PC-3 (cell line): ENCODE results near the gene KAZN. TPM values are rescaled to one million over a fixed set of nuclear protein-coding genes. Genes with fewer than 3 reads are reported as not detected.

Experiments
- ATAC-seq: fragments of 200-7000 bp; cut with Tn5 transposase; 2 replicates; pipeline ENCODE4 v1.9.1; 2020; ENCODE audit warnings: mild to moderate bottlenecking, moderate library complexity
- BruUV-seq: library from RNA; stranded (reverse); fragments of 400-500 nt; replicated peaks from 2 replicates; lab custom pipeline; 2021; lab: Mats Ljungman, UMichigan
- CTCF ChIA-PET: fragments of 300-600 bp; sonication (Branson Sonifier 250); formaldehyde crosslinking; loops from one replicate; lab custom pipeline; 2022; ENCODE audit warnings: antibody characterized with exemption; lab: Charles Lee
- POLR2A ChIA-PET: fragments of 300-600 bp; sonication (Branson Sonifier 250); formaldehyde crosslinking; loops from one replicate; lab custom pipeline; 2022; ENCODE audit warnings: antibody characterized with exemption; ENCODE audit not compliant: unreplicated experiment; lab: Charles Lee
- DNase-seq: peaks from one replicate; pipeline ENCODE4 v3.0.0-alpha.2; 2015
- H2AFZ ChIP-seq: fragments of 300-600 bp; sonication (generic); 2 replicates; pipeline ENCODE4 v1.6.0; 2016; ENCODE audit warnings: antibody characterized with exemption, low read length
- H3F3A ChIP-seq: fragments of 300-600 bp; sonication (generic); one replicate; pipeline ENCODE4 v1.6.0; 2017; ENCODE audit warnings: antibody characterized with exemption, low read length, control low read depth, mild to moderate bottlenecking; ENCODE audit not compliant: unreplicated experiment
- H3K27ac ChIP-seq: fragments of 300-600 bp; sonication (generic); 2 replicates; pipeline ENCODE4 v1.5.1; 2016; ENCODE audit warnings: mild to moderate bottlenecking, low read length
- H3K27me3 ChIP-seq: fragments of 300-600 bp; sonication (generic); 2 replicates; pipeline ENCODE4 v1.6.1; 2016; ENCODE audit warnings: low read length, mixed read lengths
- H3K36me3 ChIP-seq: fragments of 300-600 bp; sonication (generic); 2 replicates; pipeline ENCODE4 v1.6.1; 2016; ENCODE audit warnings: low read depth, mixed run types, low read length, mixed read lengths
- H3K4me1 ChIP-seq: fragments of 300-600 bp; sonication (generic); 2 replicates; pipeline ENCODE4 v1.5.1; 2016; ENCODE audit warnings: low read length; ENCODE audit not compliant: insufficient read depth
- H3K4me2 ChIP-seq: fragments of 300-600 bp; sonication (generic); 2 replicates; pipeline ENCODE4 v1.6.0; 2016; ENCODE audit warnings: low read length
- H3K4me3 ChIP-seq: fragments of 300-600 bp; sonication (generic); 2 replicates; pipeline ENCODE4 v1.5.1; 2016; ENCODE audit warnings: mild to moderate bottlenecking, low read length, mixed read lengths
- H3K79me2 ChIP-seq: fragments of 300-600 bp; sonication (generic); 2 replicates; pipeline ENCODE4 v1.6.1; 2017; ENCODE audit warnings: low read length, mixed read lengths
- H3K9ac ChIP-seq: fragments of 300-600 bp; sonication (generic); 2 replicates; pipeline ENCODE4 v1.6.0; 2016; ENCODE audit warnings: mild to moderate bottlenecking, low read length
- H3K9me2 ChIP-seq: fragments of 300-600 bp; sonication (generic); replicated peaks from 2 replicates; pipeline ENCODE4 v1.6.1; 2016; ENCODE audit warnings: mixed run types, low read length, mixed read lengths
- H3K9me3 ChIP-seq: fragments of 300-600 bp; sonication (generic); 2 replicates; pipeline ENCODE4 v1.6.1; 2016; ENCODE audit warnings: low read length, mixed read lengths
- H4K20me1 ChIP-seq: fragments of 300-600 bp; sonication (generic); 2 replicates; pipeline ENCODE4 v1.6.1; 2016; ENCODE audit warnings: low read length, mixed read lengths
- CTCF ChIP-seq: fragments of 300-600 bp; sonication (generic); conservative IDR thresholded peaks from 2 replicates; pipeline ENCODE4 v1.5.1; 2017; ENCODE audit warnings: antibody characterized with exemption, low read depth, mild to moderate bottlenecking, low read length
- EZH2 ChIP-seq: fragments of 300-600 bp; sonication (generic); IDR thresholded peaks from one replicate; pipeline ENCODE4 v1.6.1; 2017; ENCODE audit warnings: antibody characterized with exemption, mild to moderate bottlenecking, low read length; ENCODE audit not compliant: unreplicated experiment
- EZH2phosphoT487 ChIP-seq: fragments of 300-600 bp; sonication (generic); IDR thresholded peaks from 2 replicates; pipeline ENCODE4 v1.6.1; 2018; ENCODE audit warnings: mild to moderate bottlenecking, antibody characterized with exemption, low read length, borderline replicate concordance
- intact Hi-C: fragments of 100-400 bp; cut with micrococcal nuclease; formaldehyde crosslinking; loops from 2 replicates; pipeline ENCODE4 v1.9.0; 2023
- total RNA-seq: library from RNA; depleted of rRNA; stranded (reverse); fragments of >200 nt; gene quantifications from 2 replicates; pipeline ENCODE4 v1.2.3, GENCODE V29; 2014

The KAZN gene
- total RNA-seq, 1 experiment from 2014 or later, result 2.0 TPM

DNA sequence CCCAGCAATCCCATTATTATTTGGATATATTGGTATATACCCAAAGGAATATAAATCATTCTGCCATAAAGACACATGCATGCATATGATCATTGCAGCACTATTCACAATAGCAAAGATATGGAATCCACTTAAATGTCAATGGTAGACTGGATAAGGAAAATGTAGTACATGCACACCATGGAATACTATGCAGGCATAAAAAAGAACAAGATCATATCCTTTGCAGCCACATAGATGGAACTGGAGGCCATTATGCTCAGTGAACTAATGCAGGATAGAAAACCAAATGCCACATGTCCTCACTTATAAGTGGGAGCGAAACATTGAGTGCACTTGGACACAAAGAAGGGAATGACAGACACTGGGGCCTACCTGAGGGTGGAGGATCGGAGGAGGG lies 24.6 kb downstream of the KAZN start:
- Histone ChIP-seq H3K27me3 (no peaks in the 10 kb centered on the region), H3K9ac (no peak overlapping the region), H4K20me1 (no peaks in the 10 kb centered on the region), H3F3A (no peaks in the 10 kb centered on the region), H3K9me2 (no peaks in the 10 kb centered on the region), H3K9me3 (no peaks in the 10 kb centered on the region), H3K4me1 (peaks cover 10% of the 10 kb centered on the region; the same call in 1 of the 2 replicates), H3K4me2 (no peak overlapping the region), H3K4me3 (no peak overlapping the region), H3K36me3 (no peaks in the 10 kb centered on the region), H2AFZ (no peak overlapping the region), H3K79me2 (no peaks in the 10 kb centered on the region), H3K27ac (no peak overlapping the region)
- TF ChIP-seq EZH2 (no peak), EZH2phosphoT487 (no peak), CTCF (no peak)
- ChIA-PET CTCF (no interaction called here), POLR2A (no interaction called here)
- DNase-seq, result no peak
- intact Hi-C loops, result no loop called here
- BruUV-seq, result no TSS peak
- no peak for ATAC-seq

DNA sequence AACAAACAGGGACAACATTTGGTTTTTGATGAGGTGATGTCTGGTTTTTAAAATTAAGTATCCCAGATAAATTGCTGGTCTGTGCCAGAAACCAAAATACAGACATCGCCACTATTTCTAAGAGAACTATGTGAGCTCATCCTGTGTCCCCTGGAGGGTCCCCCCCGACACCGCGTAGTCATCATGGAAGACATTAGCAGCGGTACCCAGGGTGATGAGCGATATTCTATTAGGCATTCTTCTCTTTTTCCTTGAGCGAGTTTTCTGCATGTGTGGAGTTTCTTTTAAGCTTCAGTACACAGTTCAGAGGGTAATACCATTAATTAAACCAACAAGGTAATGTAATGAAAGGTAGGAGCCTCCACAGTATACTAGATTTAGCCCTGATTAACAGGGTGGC lies 26.5 kb downstream of the KAZN start:
- Histone ChIP-seq H3K4me1 (peaks cover 10% of the 10 kb centered on the region; the same call in 1 of the 2 replicates), H3K9me2 (no peaks in the 10 kb centered on the region), H3K27me3 (no peaks in the 10 kb centered on the region), H3K9ac (no peak overlapping the region), H3K36me3 (no peaks in the 10 kb centered on the region), H3K27ac (no peak overlapping the region), H2AFZ (no peak overlapping the region), H3K79me2 (no peaks in the 10 kb centered on the region), H3F3A (no peaks in the 10 kb centered on the region), H3K9me3 (no peaks in the 10 kb centered on the region), H3K4me3 (no peak overlapping the region), H3K4me2 (peak overlapping the region; percentile 64), H4K20me1 (no peaks in the 10 kb centered on the region)
- no peak for ATAC-seq
- no TSS peak for BruUV-seq
- POLR2A ChIA-PET, result no interaction called here
- CTCF ChIA-PET, result no interaction called here
- no peak for TF ChIP-seq EZH2
- TF ChIP-seq CTCF, result no peak
- TF ChIP-seq EZH2phosphoT487, result no peak
- intact Hi-C loops, result no loop called here
- no peak for DNase-seq

DNA sequence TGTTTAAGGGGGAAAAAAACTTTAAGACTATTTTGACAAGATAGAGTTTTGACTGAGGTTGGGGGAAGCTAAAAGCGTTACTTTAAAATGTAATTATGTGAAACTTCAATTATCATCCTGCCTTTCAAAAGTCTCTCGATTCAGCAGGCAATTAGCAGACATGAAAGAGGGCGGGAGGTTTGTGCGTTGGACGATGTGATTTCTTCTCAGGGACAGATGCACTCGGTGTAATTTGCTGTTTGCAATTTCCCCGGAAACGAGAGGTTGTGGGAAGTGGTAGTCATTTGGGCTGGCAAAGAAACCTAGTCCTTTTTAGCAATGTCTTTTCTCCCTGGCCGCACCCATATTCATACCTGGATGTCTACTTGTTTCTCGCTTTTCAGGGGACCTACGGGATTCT lies 27.1 kb downstream of the KAZN start:
- peak overlapping the region; percentile 60 for H2AFZ ChIP-seq
- DNase-seq, result peak; percentile 35
- H3K4me3 ChIP-seq, result peak overlapping the region; percentile 33; the same call in 1 of the 2 replicates
- ChIA-PET CTCF (no interaction called here), POLR2A (no interaction called here)
- no peaks in the 10 kb centered on the region for H4K20me1 ChIP-seq
- no peaks in the 10 kb centered on the region for H3F3A ChIP-seq
- intact Hi-C loops, result no loop called here
- H3K36me3 ChIP-seq, result no peaks in the 10 kb centered on the region
- no peak overlapping the region for H3K9ac ChIP-seq
- BruUV-seq, result no TSS peak
- peaks cover 10% of the 10 kb centered on the region; the same call in 1 of the 2 replicates for H3K4me1 ChIP-seq
- no peaks in the 10 kb centered on the region for H3K9me2 ChIP-seq
- H3K9me3 ChIP-seq, result no peaks in the 10 kb centered on the region
- ATAC-seq, result peak; percentile 72
- TF ChIP-seq EZH2phosphoT487 (no peak), EZH2 (no peak), CTCF (no peak)
- H3K4me2 ChIP-seq, result peak overlapping the region; percentile 64
- H3K79me2 ChIP-seq, result no peaks in the 10 kb centered on the region
- no peaks in the 10 kb centered on the region for H3K27me3 ChIP-seq
- H3K27ac ChIP-seq, result no peak overlapping the region
